HCT116 (cell line): ENCODE results near the gene AMPD3. TPM values are rescaled to one million over a fixed set of nuclear protein-coding genes. Genes with fewer than 3 reads are reported as not detected.

Source experiments
- ATAC-seq: fragments of 200-7000 bp; cut with Tn5 transposase; 2 replicates; pipeline ENCODE4 v1.9.1; 2020; ENCODE audit warnings: mild to moderate bottlenecking, moderate library complexity
- BruUV-seq: library from RNA; stranded (reverse); fragments of 400-500 nt; replicated peaks from 2 replicates; lab custom pipeline; 2021; lab: Mats Ljungman, UMichigan
- CTCF ChIA-PET: fragments of 300-600 bp; sonication (Branson Sonifier 250); formaldehyde crosslinking; loops from one replicate; lab custom pipeline; 2021; ENCODE audit warnings: antibody characterized with exemption; lab: Charles Lee
- POLR2A ChIA-PET: fragments of 300-600, 350-600 bp; sonication (Branson Sonifier 250); formaldehyde crosslinking; loops from one replicate; lab custom pipeline; 2021; ENCODE audit warnings: antibody characterized with exemption; lab: Charles Lee
- RAD21 ChIA-PET, 2 experiments: fragments of 300-600 bp; sonication (Branson Sonifier 250); formaldehyde crosslinking; loops; one replicate each; lab custom pipeline; 2023; ENCODE audit warnings: low total read pairs in 2 of 2; ENCODE audit not compliant: uncharacterized antibody in 2 of 2, unreplicated experiment in 2 of 2, low non-redundant PET in 1 of 2; lab: Charles Lee
- DNase-seq: peaks from one replicate; pipeline ENCODE4 v3.0.0-alpha.2; 2010; ENCODE audit warnings: low read depth, low spot score
- H2AFZ ChIP-seq: fragments of 200-600 bp; shearing (Covaris generic), sonication (generic); 2 replicates; pipeline ENCODE4 v1.6.1; 2017; ENCODE audit warnings: low read depth, mixed run types, mixed read lengths, antibody characterized with exemption, low read length; ENCODE audit not compliant: poor library complexity, severe bottlenecking
- H3K27ac ChIP-seq: 2 replicates; pipeline ENCODE4 v1.5.1; 2012; ENCODE audit warnings: low read depth, low read length
- H3K27me3 ChIP-seq: fragments of 200-600 bp; sonication (generic); 2 replicates; pipeline ENCODE4 v1.6.1; 2016; ENCODE audit warnings: mixed run types, low read length, mixed read lengths; ENCODE audit not compliant: insufficient read depth
- H3K36me3 ChIP-seq, 2 experiments: fragments of 200-500 bp in 1 of 2; fragments of 200-600 bp in 1 of 2; sonication (Bioruptor generic) in 1 of 2; sonication (generic) in 1 of 2; 2 replicates each; pipeline versions ENCODE4 v1.5.1 to v1.6.1; 2014 to 2016; ENCODE audit warnings: low read length in 2 of 2, inconsistent platforms in 1 of 2, mixed read lengths in 1 of 2, mixed run types in 1 of 2; ENCODE audit not compliant: insufficient read depth in 2 of 2, control insufficient read depth in 1 of 2
- H3K4me1 ChIP-seq, 2 experiments: fragments of 200-600 bp in 1 of 2; sonication (generic) in 1 of 2; 2 replicates each; pipeline versions ENCODE4 v1.5.1 to v1.6.1; 2012 to 2017; ENCODE audit warnings: low read length in 2 of 2, inconsistent platforms in 1 of 2, mild to moderate bottlenecking in 1 of 2, mixed read lengths in 1 of 2, mixed run types in 1 of 2, moderate library complexity in 1 of 2; ENCODE audit not compliant: insufficient read depth in 2 of 2, control insufficient read depth in 1 of 2
- H3K4me2 ChIP-seq: fragments of 200-600 bp; sonication (generic); 2 replicates; pipeline ENCODE4 v1.6.1; 2017; ENCODE audit warnings: mixed run types, low read length, mixed read lengths
- H3K4me3 ChIP-seq, 2 experiments: fragments of 200-600 bp in 1 of 2; sonication (generic) in 1 of 2; replicated peaks in 1 of 2; 2 replicates each; pipeline ENCODE4 v1.5.1; 2011 to 2016; ENCODE audit warnings: low read length in 2 of 2, control low read depth in 1 of 2, low read depth in 1 of 2, mild to moderate bottlenecking in 1 of 2, mixed read lengths in 1 of 2, mixed run types in 1 of 2
- H3K79me2 ChIP-seq: fragments of 200-600 bp; sonication (generic); 2 replicates; pipeline ENCODE4 v1.6.1; 2017; ENCODE audit warnings: mild to moderate bottlenecking, mixed run types, low read length, moderate library complexity, mixed read lengths; ENCODE audit not compliant: insufficient read depth
- H3K9ac ChIP-seq: fragments of 200-600 bp; sonication (generic); 2 replicates; pipeline ENCODE4 v1.6.1; 2016; ENCODE audit warnings: low read length, mixed read lengths
- H3K9me2 ChIP-seq: fragments of 200-600 bp; sonication (generic), shearing (Covaris generic); 2 replicates; pipeline ENCODE4 v1.6.1; 2017; ENCODE audit warnings: mixed run types, mild to moderate bottlenecking, moderate library complexity; ENCODE audit not compliant: insufficient read depth
- H3K9me3 ChIP-seq, 2 experiments: fragments of 200-500 bp in 1 of 2; fragments of 200-600 bp in 1 of 2; sonication (Bioruptor generic) in 1 of 2; sonication (generic) in 1 of 2; 2 replicates each; pipeline ENCODE4 v1.6.1; 2014 to 2017; ENCODE audit warnings: low read length in 2 of 2, mixed read lengths in 2 of 2, inconsistent platforms in 1 of 2, low read depth in 1 of 2, mild to moderate bottlenecking in 1 of 2, mixed run types in 1 of 2, moderate library complexity in 1 of 2; ENCODE audit not compliant: control insufficient read depth in 1 of 2, insufficient read depth in 1 of 2
- H4K20me1 ChIP-seq: fragments of 200-600 bp; sonication (generic), shearing (Covaris generic); 2 replicates; pipeline ENCODE4 v1.6.1; 2017; ENCODE audit warnings: mixed run types, mild to moderate bottlenecking, moderate library complexity; ENCODE audit not compliant: insufficient read depth
- CBX3 ChIP-seq: IDR thresholded peaks from 2 replicates; pipeline ENCODE4 v1.6.1; 2012; ENCODE audit warnings: low read depth
- EGR1 ChIP-seq: IDR thresholded peaks from 2 replicates; pipeline ENCODE4 v1.6.1; 2012; ENCODE audit warnings: low read depth
- ELF1 ChIP-seq: IDR thresholded peaks from 2 replicates; pipeline ENCODE4 v1.6.1; 2012; ENCODE audit warnings: low read depth, borderline replicate concordance
- EZH2 ChIP-seq: fragments of 200-600 bp; sonication (generic); IDR thresholded peaks from 2 replicates; pipeline ENCODE4 v1.6.1; 2017; ENCODE audit warnings: antibody characterized with exemption, mixed run types
- EZH2phosphoT487 ChIP-seq: fragments of 200-600 bp; IDR thresholded peaks from 2 replicates; pipeline ENCODE4 v1.6.1; 2018; ENCODE audit warnings: antibody characterized with exemption, borderline replicate concordance
- FOSL1 ChIP-seq: IDR thresholded peaks from 2 replicates; pipeline ENCODE4 v1.6.1; 2012; ENCODE audit warnings: low read depth
- JUND ChIP-seq: IDR thresholded peaks from 2 replicates; pipeline ENCODE4 v1.6.1; 2012
- MAX ChIP-seq: IDR thresholded peaks from 2 replicates; pipeline ENCODE4 v1.6.1; 2012
- POLR2AphosphoS5 ChIP-seq: IDR thresholded peaks from 2 replicates; pipeline ENCODE4 v1.6.1; 2011; ENCODE audit warnings: mild to moderate bottlenecking, low read depth, low read length, moderate library complexity
- RAD21 ChIP-seq: IDR thresholded peaks from 2 replicates; pipeline ENCODE4 v1.6.1; 2012; ENCODE audit warnings: low read depth, mild to moderate bottlenecking
- REST ChIP-seq: IDR thresholded peaks from 2 replicates; pipeline ENCODE4 v1.6.1; 2012; ENCODE audit warnings: low read depth
- SIN3A ChIP-seq: IDR thresholded peaks from 2 replicates; pipeline ENCODE4 v1.6.1; 2012; ENCODE audit warnings: low read depth
- SP1 ChIP-seq: IDR thresholded peaks from 2 replicates; pipeline ENCODE4 v1.6.1; 2012; ENCODE audit warnings: low read depth
- SRF ChIP-seq: IDR thresholded peaks from 2 replicates; pipeline ENCODE4 v1.6.1; 2012; ENCODE audit warnings: low read depth
- TCF7L2 ChIP-seq: IDR thresholded peaks from 2 replicates; pipeline ENCODE4 v1.7.0; 2011; ENCODE audit warnings: borderline replicate concordance, inconsistent platforms; ENCODE audit not compliant: insufficient read depth, insufficient read length; ENCODE audit errors: extremely low read depth
- YY1 ChIP-seq: IDR thresholded peaks from 2 replicates; pipeline ENCODE4 v1.6.1; 2011; ENCODE audit warnings: low read length, low read depth, moderate library complexity, mild to moderate bottlenecking; ENCODE audit not compliant: insufficient replicate concordance; ENCODE audit errors: extremely low read depth
- ZFX ChIP-seq: fragments of 450-650 bp; IDR thresholded peaks from 2 replicates; pipeline ENCODE4 v1.6.1; 2017
- ZNF274 ChIP-seq: fragments of 200-500 bp; sonication (Bioruptor generic); IDR thresholded peaks from 2 replicates; pipeline ENCODE4 v1.6.1; 2014; ENCODE audit warnings: mild to moderate bottlenecking, low read depth, low read length, inconsistent platforms
- intact Hi-C: fragments of 100-400 bp; cut with micrococcal nuclease; formaldehyde crosslinking; loops from 2 replicates; pipeline ENCODE4 v1.10.0; 2022
- total RNA-seq: library from RNA; stranded (reverse); gene quantifications from one replicate; pipeline ENCODE4 v1.2.1, GENCODE V29; 2021; ENCODE audit not compliant: unreplicated experiment
- TF ChIP-seq, protein P1 (sequence below): IDR thresholded peaks from 2 replicates; pipeline ENCODE4 v1.6.1; 2011; ENCODE audit warnings: mild to moderate bottlenecking, low read length, moderate library complexity; ENCODE audit not compliant: insufficient replicate concordance; ENCODE audit errors: extremely low read depth
- TF ChIP-seq, protein P2 (sequence below), 3 experiments: fragments of 200-600 bp in 1 of 3; sonication (generic) in 1 of 3; IDR thresholded peaks in 2 of 3; conservative IDR thresholded peaks in 1 of 3; 2 replicates each; pipeline ENCODE4 v1.5.1; 2012 to 2017; ENCODE audit warnings: low read depth in 2 of 3, low read length in 2 of 3, antibody characterized with exemption in 1 of 3, borderline replicate concordance in 1 of 3, control low read depth in 1 of 3, mild to moderate bottlenecking in 1 of 3, mixed read lengths in 1 of 3, mixed run types in 1 of 3, moderate library complexity in 1 of 3; ENCODE audit not compliant: insufficient read depth in 1 of 3

The AMPD3 gene
- total RNA-seq, 1 experiment from 2014 or later, result 25.9 TPM

DNA sequence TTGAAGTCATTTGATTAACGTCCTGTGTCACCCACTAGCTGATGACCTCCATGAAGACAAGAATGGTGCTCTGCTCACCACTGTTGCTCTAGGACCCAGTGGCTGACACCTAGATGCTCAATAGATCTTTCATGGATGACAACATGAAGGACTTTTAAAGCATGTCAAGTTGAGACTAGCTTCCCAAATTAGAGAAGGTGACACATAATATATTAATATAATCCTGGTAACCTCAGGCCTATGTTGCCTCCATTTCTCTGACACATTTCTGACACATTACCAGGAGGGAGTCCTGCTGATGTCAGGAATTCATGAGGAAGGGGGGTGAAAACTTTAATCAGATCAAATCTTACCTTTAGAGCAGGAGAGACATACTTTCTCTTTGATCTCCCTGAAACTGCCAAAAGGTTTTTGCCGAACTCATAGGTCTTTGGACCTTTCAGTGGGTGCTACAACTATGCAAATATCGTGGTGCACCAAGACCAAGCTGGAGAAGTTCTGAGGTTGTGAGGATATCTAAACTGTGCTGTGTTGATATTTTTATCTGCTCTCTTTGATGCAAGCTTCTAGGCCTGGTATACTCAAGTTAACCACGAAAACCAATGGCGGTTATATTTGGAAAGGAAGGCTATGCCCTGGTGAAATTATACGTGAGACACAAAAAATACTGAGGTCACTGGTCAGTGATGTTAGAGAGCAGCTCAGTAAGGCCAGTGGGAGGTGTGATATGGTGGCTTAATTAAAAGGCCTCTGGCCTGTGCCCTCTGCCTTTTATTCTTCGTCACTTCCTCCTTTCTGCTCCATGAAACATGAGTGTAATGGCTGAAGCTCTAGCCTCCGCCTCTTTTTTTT is 13.2 kb upstream of the AMPD3 start:
- no peak overlapping the region for H3K4me3 ChIP-seq
- DNase-seq (no peak), ATAC-seq (no peak)
- no peaks in the 10 kb centered on the region for H3K9me3 ChIP-seq
- no peaks in the 10 kb centered on the region for H3K27me3 ChIP-seq
- no peak overlapping the region for H3K4me2 ChIP-seq
- H2AFZ ChIP-seq, result no peak overlapping the region
- intact Hi-C loops, result no loop called here
- POLR2A ChIA-PET, result no interaction called here
- no peaks in the 10 kb centered on the region for H4K20me1 ChIP-seq
- H3K9me2 ChIP-seq, result no peaks in the 10 kb centered on the region
- H3K9ac ChIP-seq, result no peak overlapping the region
- peaks cover 0 to 13% of the 10 kb centered on the region in 2 experiments; a peak in 1 of 4 replicates for H3K4me1 ChIP-seq
- BruUV-seq, result no TSS peak
- TF ChIP-seq ZFX (no peak), FOSL1 (no peak), REST (no peak), CBX3 (no peak), SP1 (no peak), EGR1 (no peak), YY1 (no peak), MAX (no peak), ZNF274 (no peak), RAD21 (no peak), ELF1 (no peak), POLR2AphosphoS5 (no peak), SIN3A (no peak), EZH2phosphoT487 (no peak), JUND (no peak), SRF (no peak), EZH2 (no peak), TCF7L2 (no peak)
- TF ChIP-seq, protein P1, sequence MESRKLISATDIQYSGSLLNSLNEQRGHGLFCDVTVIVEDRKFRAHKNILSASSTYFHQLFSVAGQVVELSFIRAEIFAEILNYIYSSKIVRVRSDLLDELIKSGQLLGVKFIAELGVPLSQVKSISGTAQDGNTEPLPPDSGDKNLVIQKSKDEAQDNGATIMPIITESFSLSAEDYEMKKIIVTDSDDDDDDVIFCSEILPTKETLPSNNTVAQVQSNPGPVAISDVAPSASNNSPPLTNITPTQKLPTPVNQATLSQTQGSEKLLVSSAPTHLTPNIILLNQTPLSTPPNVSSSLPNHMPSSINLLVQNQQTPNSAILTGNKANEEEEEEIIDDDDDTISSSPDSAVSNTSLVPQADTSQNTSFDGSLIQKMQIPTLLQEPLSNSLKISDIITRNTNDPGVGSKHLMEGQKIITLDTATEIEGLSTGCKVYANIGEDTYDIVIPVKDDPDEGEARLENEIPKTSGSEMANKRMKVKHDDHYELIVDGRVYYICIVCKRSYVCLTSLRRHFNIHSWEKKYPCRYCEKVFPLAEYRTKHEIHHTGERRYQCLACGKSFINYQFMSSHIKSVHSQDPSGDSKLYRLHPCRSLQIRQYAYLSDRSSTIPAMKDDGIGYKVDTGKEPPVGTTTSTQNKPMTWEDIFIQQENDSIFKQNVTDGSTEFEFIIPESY, result no peak
- TF ChIP-seq, protein P2, sequence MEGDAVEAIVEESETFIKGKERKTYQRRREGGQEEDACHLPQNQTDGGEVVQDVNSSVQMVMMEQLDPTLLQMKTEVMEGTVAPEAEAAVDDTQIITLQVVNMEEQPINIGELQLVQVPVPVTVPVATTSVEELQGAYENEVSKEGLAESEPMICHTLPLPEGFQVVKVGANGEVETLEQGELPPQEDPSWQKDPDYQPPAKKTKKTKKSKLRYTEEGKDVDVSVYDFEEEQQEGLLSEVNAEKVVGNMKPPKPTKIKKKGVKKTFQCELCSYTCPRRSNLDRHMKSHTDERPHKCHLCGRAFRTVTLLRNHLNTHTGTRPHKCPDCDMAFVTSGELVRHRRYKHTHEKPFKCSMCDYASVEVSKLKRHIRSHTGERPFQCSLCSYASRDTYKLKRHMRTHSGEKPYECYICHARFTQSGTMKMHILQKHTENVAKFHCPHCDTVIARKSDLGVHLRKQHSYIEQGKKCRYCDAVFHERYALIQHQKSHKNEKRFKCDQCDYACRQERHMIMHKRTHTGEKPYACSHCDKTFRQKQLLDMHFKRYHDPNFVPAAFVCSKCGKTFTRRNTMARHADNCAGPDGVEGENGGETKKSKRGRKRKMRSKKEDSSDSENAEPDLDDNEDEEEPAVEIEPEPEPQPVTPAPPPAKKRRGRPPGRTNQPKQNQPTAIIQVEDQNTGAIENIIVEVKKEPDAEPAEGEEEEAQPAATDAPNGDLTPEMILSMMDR (IDR thresholded peaks at IDR 0.05 in 2 of 3, conservative IDR thresholded peaks at IDR 0.05 in 1 of 3; ENCODE audit: borderline replicate concordance in 1 of 3, insufficient read depth in 1 of 3, low read depth in 2 of 3, low read length in 2 of 3), result no peak
- TF ChIP-seq, all 23 proteins: peak for 0
- Histone ChIP-seq H3K27ac (no peak overlapping the region), H3K79me2 (no peaks in the 10 kb centered on the region), H3K36me3 (no peaks in the 10 kb centered on the region)
- CTCF ChIA-PET, result no interaction called here
- RAD21 ChIA-PET, result no interaction called here
